Cardiac muscle cell (in vitro differentiated cells and primary cell): ENCODE data around the gene N4BP2. TPM values are rescaled to one million over a fixed set of nuclear protein-coding genes. Genes with fewer than 3 reads are reported as not detected.

Source experiments
- DNase-seq, 2 donors: peaks; one replicate each; pipeline versions ENCODE4 v3.0.0 to v3.0.0-alpha.2; 2010 to 2017; ENCODE audit warnings: low read depth in 1 of 2, low spot score in 1 of 2
- H3K27ac ChIP-seq: fragments of 200-600 bp; sonication (generic); 2 replicates; pipeline ENCODE4 v1.5.1; 2016
- H3K27me3 ChIP-seq: fragments of 200-600 bp; sonication (generic); 2 replicates; pipeline ENCODE4 v1.6.0; 2016; ENCODE audit warnings: control low read depth
- H3K36me3 ChIP-seq: fragments of 200-600 bp; sonication (generic); 2 replicates; pipeline ENCODE4 v1.5.1; 2016; ENCODE audit warnings: control low read depth
- H3K4me1 ChIP-seq: fragments of 200-600 bp; sonication (generic); 2 replicates; pipeline ENCODE4 v1.8.1; 2017; ENCODE audit warnings: low read depth, mild to moderate bottlenecking, mixed run types
- H3K4me3 ChIP-seq: fragments of 200-600 bp; sonication (generic); 2 replicates; pipeline ENCODE4 v1.5.1; 2016; ENCODE audit warnings: mild to moderate bottlenecking
- H3K9me3 ChIP-seq: fragments of 200-600 bp; sonication (generic); 2 replicates; pipeline ENCODE4 v1.5.1; 2017; ENCODE audit warnings: low read depth, mild to moderate bottlenecking, control low read depth
- CTCF ChIP-seq: IDR thresholded peaks from 2 replicates; pipeline ENCODE4 v1.5.1; 2012; ENCODE audit warnings: low read depth, mild to moderate bottlenecking, low read length
- polyA plus RNA-seq: library from polyadenylated mRNA; unstranded; fragments of >200 nt; fragmentation: Nextera tagmentation; extraction: Ambion mirVana; gene quantifications from 2 replicates; pipeline ENCODE4 v1.2.1, GENCODE V29; 2016
- total RNA-seq: library from RNA; depleted of rRNA; stranded (reverse); fragments of >200 nt; gene quantifications from 2 replicates; pipeline ENCODE4 v1.2.3, GENCODE V29; 2016

N4BP2 gene
- total and polyA plus RNA-seq, 2 experiments from 2014 or later, result 22.1 to 27.9 TPM

DNA sequence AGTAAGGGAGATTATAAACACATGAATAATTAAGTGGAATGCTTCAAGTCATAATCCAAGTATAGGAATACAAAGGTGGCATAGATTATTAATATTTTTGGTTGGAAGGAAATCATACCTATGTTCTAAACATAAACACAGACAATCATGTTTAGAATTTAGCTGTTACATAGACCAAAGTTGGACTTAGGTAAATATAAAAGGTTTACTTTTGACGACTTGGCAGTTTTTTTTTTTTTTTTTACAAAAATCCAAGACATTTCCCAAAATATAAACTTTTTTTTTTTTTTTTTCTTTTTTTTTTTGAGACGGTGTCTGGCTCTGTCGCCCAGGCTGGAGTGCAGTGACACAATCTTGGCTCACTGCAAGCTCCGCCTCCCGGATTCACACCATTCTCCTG, 3.5 kb upstream of the N4BP2 start:
- no peak for TF ChIP-seq CTCF
- Histone ChIP-seq H3K4me1 (peaks cover 10% of the 10 kb centered on the region), H3K4me3 (no peak overlapping the region), H3K36me3 (no peaks in the 10 kb centered on the region), H3K27ac (no peak overlapping the region), H3K9me3 (no peaks in the 10 kb centered on the region), H3K27me3 (no peaks in the 10 kb centered on the region)
- DNase-seq, result no peak

GRCh38 chr4:40055511-40055862, 1.2 kb upstream of the N4BP2 start:
- no peak for TF ChIP-seq CTCF
- Histone ChIP-seq H3K4me1 (peaks cover 10% of the 10 kb centered on the region), H3K4me3 (peak overlapping the region; percentile 92), H3K9me3 (no peaks in the 10 kb centered on the region), H3K36me3 (no peaks in the 10 kb centered on the region), H3K27me3 (no peaks in the 10 kb centered on the region), H3K27ac (peak overlapping the region; percentile 95)
- DNase-seq, result peak in 1 of 2 donors; percentile 0

GRCh38 chr4:40055863-40056715, 561 bp upstream of the N4BP2 start:
- peak overlapping the region; percentile 92 for H3K4me3 ChIP-seq
- H3K27me3 ChIP-seq, result no peaks in the 10 kb centered on the region
- H3K27ac ChIP-seq, result peak overlapping the region; percentile 95
- no peaks in the 10 kb centered on the region for H3K36me3 ChIP-seq
- peaks cover 10% of the 10 kb centered on the region for H3K4me1 ChIP-seq
- no peaks in the 10 kb centered on the region for H3K9me3 ChIP-seq
- peak; percentile 66 to 95 for DNase-seq
- no peak for TF ChIP-seq CTCF

GRCh38 chr4:40057586-40058091, 989 bp downstream of the N4BP2 start:
- Histone ChIP-seq H3K36me3 (no peaks in the 10 kb centered on the region), H3K27me3 (no peaks in the 10 kb centered on the region), H3K4me1 (peaks cover 10% of the 10 kb centered on the region), H3K4me3 (peak overlapping the region; percentile 92), H3K9me3 (no peaks in the 10 kb centered on the region), H3K27ac (peak overlapping the region; percentile 95)
- TF ChIP-seq CTCF, result no peak
- peak; percentile 91 to 97 for DNase-seq

GRCh38 chr4:40058121-40058520, 1.5 kb downstream of the N4BP2 start:
- Histone ChIP-seq H3K27me3 (no peaks in the 10 kb centered on the region), H3K4me1 (peaks cover 10% of the 10 kb centered on the region), H3K27ac (peak overlapping the region; percentile 18), H3K9me3 (no peaks in the 10 kb centered on the region), H3K4me3 (peak overlapping the region; percentile 92), H3K36me3 (no peaks in the 10 kb centered on the region)
- no peak for DNase-seq
- TF ChIP-seq CTCF, result no peak
